H1 (cell line): ENCODE results near the gene LHFPL6. TPM values are rescaled to one million over a fixed set of nuclear protein-coding genes. Genes with fewer than 3 reads are reported as not detected.

Source experiments
- CTCF ChIA-PET: fragments of 300-600 bp; sonication (Branson Sonifier 250); formaldehyde crosslinking; loops from one replicate; lab custom pipeline; 2021; ENCODE audit not compliant: partially characterized antibody; lab: Charles Lee
- POLR2A ChIA-PET: fragments of 300-600 bp; sonication (Branson Sonifier 250); formaldehyde crosslinking; loops from one replicate; lab custom pipeline; 2021; ENCODE audit warnings: inconsistent platforms; ENCODE audit not compliant: partially characterized antibody; lab: Charles Lee
- DNase-seq, 2 experiments: peaks; one replicate each; pipeline versions ENCODE4 v3.0.0 to v3.0.0-alpha.2; 2010 to 2022; ENCODE audit warnings: low spot score in 2 of 2, low read depth in 1 of 2, mixed read lengths in 1 of 2
- FAIRE-seq: peaks from 2 replicates; lab custom pipeline; 2011; peaks lifted over from hg19 to GRCh38; lab: Jason Lieb, UNC
- H2AFZ ChIP-seq: 2 replicates; pipeline ENCODE4 v1.8.1; 2012; ENCODE audit warnings: low read length, inconsistent platforms
- H2AK5ac ChIP-seq: 2 replicates; pipeline ENCODE4 v1.6.1; 2013; ENCODE audit warnings: low read depth, low read length
- H2BK120ac ChIP-seq: replicated peaks from 2 replicates; pipeline ENCODE3; 2013; ENCODE audit warnings: low read depth, low read length, inconsistent platforms
- H2BK12ac ChIP-seq: 2 replicates; pipeline ENCODE4 v1.6.1; 2013; ENCODE audit warnings: low read depth, low read length
- H2BK15ac ChIP-seq: 2 replicates; pipeline ENCODE4 v1.6.1; 2013; ENCODE audit warnings: low read length
- H2BK20ac ChIP-seq: 2 replicates; pipeline ENCODE4 v1.6.1; 2013; ENCODE audit warnings: low read length
- H2BK5ac ChIP-seq: 2 replicates; pipeline ENCODE4 v1.6.1; 2013; ENCODE audit warnings: low read depth, low read length
- H3K14ac ChIP-seq: 2 replicates; pipeline ENCODE4 v1.6.1; 2013; ENCODE audit warnings: inconsistent platforms; ENCODE audit not compliant: insufficient read length
- H3K18ac ChIP-seq: 2 replicates; pipeline ENCODE4 v1.6.1; 2013; ENCODE audit warnings: low read length; ENCODE audit errors: extremely low read depth
- H3K23ac ChIP-seq: 2 replicates; pipeline ENCODE4 v1.6.1; 2013; ENCODE audit warnings: inconsistent platforms; ENCODE audit not compliant: insufficient read length
- H3K23me2 ChIP-seq: 2 replicates; pipeline ENCODE4 v1.6.1; 2013; ENCODE audit warnings: low read depth, low read length
- H3K27ac ChIP-seq: 2 replicates; pipeline ENCODE4 v1.6.1; 2011; ENCODE audit warnings: low read depth, low read length, inconsistent platforms
- H3K27me3 ChIP-seq, 4 experiments: replicated peaks in 1 of 4; 1 replicate in 1 of 4; 2 replicates in 3 of 4; pipeline versions ENCODE4 v1.6.1 to v1.8.1; 2011 to 2013; ENCODE audit warnings: low read length in 3 of 4, mild to moderate bottlenecking in 3 of 4, inconsistent platforms in 2 of 4, mixed read lengths in 2 of 4, moderate library complexity in 1 of 4; ENCODE audit not compliant: control insufficient read depth in 3 of 4, insufficient read depth in 3 of 4; ENCODE audit errors: extremely low read depth in 1 of 4
- H3K36me3 ChIP-seq, 4 experiments: 2 replicates each; pipeline versions ENCODE4 v1.6.1 to v1.8.1; 2011 to 2013; ENCODE audit warnings: mild to moderate bottlenecking in 4 of 4, low read length in 3 of 4, moderate library complexity in 2 of 4, control low read depth in 1 of 4, inconsistent platforms in 1 of 4; ENCODE audit not compliant: insufficient read depth in 4 of 4, control insufficient read depth in 2 of 4
- H3K4ac ChIP-seq: replicated peaks from 2 replicates; pipeline ENCODE3; 2013; ENCODE audit warnings: low read length, low read depth, mixed read lengths, inconsistent platforms; ENCODE audit not compliant: insufficient read length
- H3K4me1 ChIP-seq, 4 experiments: replicated peaks in 1 of 4; 1 replicate in 1 of 4; 2 replicates in 3 of 4; pipeline versions ENCODE4 v1.6.1 to v1.8.1; 2011 to 2013; ENCODE audit warnings: low read length in 3 of 4, inconsistent platforms in 2 of 4, mixed read lengths in 1 of 4; ENCODE audit not compliant: insufficient read depth in 4 of 4, control insufficient read depth in 3 of 4
- H3K4me2 ChIP-seq, 2 experiments: 2 replicates each; pipeline versions ENCODE4 v1.6.1 to v1.8.1; 2011 to 2013; ENCODE audit warnings: low read depth in 2 of 2, low read length in 2 of 2, control low read depth in 1 of 2, inconsistent platforms in 1 of 2, mild to moderate bottlenecking in 1 of 2; ENCODE audit not compliant: insufficient read depth in 1 of 2
- H3K4me3 ChIP-seq, 4 experiments: fragments of 200-600, 300-600 bp in 1 of 4; sonication (generic), shearing (Covaris generic), sonication (Bioruptor Twin) in 1 of 4; 2 replicates each; pipeline versions ENCODE4 v1.5.1 to v1.8.1; 2011 to 2016; ENCODE audit warnings: low read length in 4 of 4, low read depth in 3 of 4, control low read depth in 2 of 4, inconsistent platforms in 2 of 4, mild to moderate bottlenecking in 2 of 4, mixed read lengths in 1 of 4, moderate library complexity in 1 of 4; ENCODE audit not compliant: insufficient read depth in 2 of 4; ENCODE audit errors: extremely low read depth in 1 of 4
- H3K56ac ChIP-seq: replicated peaks from 2 replicates; pipeline ENCODE3; 2013; ENCODE audit warnings: low read depth, mild to moderate bottlenecking, mixed read lengths, low read length, inconsistent platforms; ENCODE audit not compliant: insufficient read length
- H3K79me1 ChIP-seq: 2 replicates; pipeline ENCODE4 v1.6.1; 2013; ENCODE audit warnings: low read depth, low read length, control low read depth
- H3K79me2 ChIP-seq, 2 experiments: 2 replicates each; pipeline versions ENCODE4 v1.6.1 to v1.8.1; 2012 to 2013; ENCODE audit warnings: low read length in 2 of 2, mild to moderate bottlenecking in 2 of 2, inconsistent platforms in 1 of 2; ENCODE audit not compliant: insufficient read depth in 2 of 2, control insufficient read depth in 1 of 2
- H3K9ac ChIP-seq, 4 experiments: replicated peaks in 1 of 4; 1 replicate in 1 of 4; 2 replicates in 3 of 4; pipeline versions ENCODE4 v1.6.1 to v1.8.1; 2011 to 2013; ENCODE audit warnings: low read depth in 3 of 4, low read length in 3 of 4, control low read depth in 2 of 4, mild to moderate bottlenecking in 2 of 4, moderate library complexity in 2 of 4, inconsistent platforms in 1 of 4; ENCODE audit errors: extremely low read depth in 1 of 4
- H3K9me3 ChIP-seq, 2 experiments: 2 replicates each; pipeline versions ENCODE4 v1.6.1 to v1.8.1; 2012 to 2013; ENCODE audit warnings: mild to moderate bottlenecking in 2 of 2, moderate library complexity in 2 of 2, control low read depth in 1 of 2, inconsistent platforms in 1 of 2, low read depth in 1 of 2, low read length in 1 of 2, mixed read lengths in 1 of 2; ENCODE audit not compliant: insufficient read depth in 2 of 2
- H4K20me1 ChIP-seq, 2 experiments: replicated peaks in 1 of 2; 2 replicates each; pipeline versions ENCODE3 to v1.8.1; 2011 to 2013; ENCODE audit warnings: inconsistent platforms in 2 of 2, low read length in 2 of 2, mild to moderate bottlenecking in 1 of 2; ENCODE audit not compliant: insufficient read depth in 2 of 2, control insufficient read depth in 1 of 2
- H4K5ac ChIP-seq: 2 replicates; pipeline ENCODE4 v1.6.1; 2013; ENCODE audit warnings: low read length, low read depth, mixed read lengths, inconsistent platforms; ENCODE audit not compliant: insufficient read length
- H4K8ac ChIP-seq: 2 replicates; pipeline ENCODE4 v1.8.0; 2013; ENCODE audit warnings: mild to moderate bottlenecking, moderate library complexity, low read length, inconsistent platforms; ENCODE audit not compliant: insufficient read depth; ENCODE audit errors: extremely low read depth
- H4K91ac ChIP-seq: replicated peaks from 2 replicates; pipeline ENCODE3; 2013; ENCODE audit warnings: low read length, mixed read lengths, inconsistent platforms; ENCODE audit not compliant: insufficient read length
- ATF3 ChIP-seq: IDR thresholded peaks from 2 replicates; pipeline ENCODE4 v1.6.1; 2011; ENCODE audit warnings: low read depth, mild to moderate bottlenecking, low read length; ENCODE audit not compliant: insufficient read depth
- BRCA1 ChIP-seq: IDR thresholded peaks from 2 replicates; pipeline ENCODE4 v1.6.1; 2012; ENCODE audit warnings: low read depth, low read length, improper control_type of control experiment
- CBX8 ChIP-seq: fragments of 300-800, 300-1000 bp; sonication (generic); IDR thresholded peaks from 2 replicates; pipeline ENCODE4 v1.7.1; 2016; ENCODE audit warnings: low read depth, low read length, borderline replicate concordance
- EZH2 ChIP-seq: fragments of 200-600 bp; sonication (generic); IDR thresholded peaks from 2 replicates; pipeline ENCODE4 v1.7.1; 2012; ENCODE audit warnings: low read depth, mild to moderate bottlenecking, moderate library complexity, low read length, inconsistent platforms; ENCODE audit not compliant: severe bottlenecking
- GABPA ChIP-seq: IDR thresholded peaks from 2 replicates; pipeline ENCODE4 v1.6.1; 2011; ENCODE audit warnings: mild to moderate bottlenecking, low read length, moderate library complexity, borderline replicate concordance; ENCODE audit not compliant: insufficient read depth
- HDAC6 ChIP-seq: IDR thresholded peaks from one replicate; pipeline ENCODE4 v1.7.1; 2012; ENCODE audit warnings: low read depth, mild to moderate bottlenecking, inconsistent platforms, low read length, moderate library complexity
- JUN ChIP-seq: IDR thresholded peaks from 2 replicates; pipeline ENCODE4 v1.6.1; 2011; ENCODE audit warnings: low read depth, mild to moderate bottlenecking, improper control_type of control experiment, low read length
- PHF8 ChIP-seq: fragments of 200-600 bp; sonication (generic); conservative IDR thresholded peaks from 2 replicates; pipeline ENCODE4 v1.7.1; 2012; ENCODE audit warnings: low read depth, mild to moderate bottlenecking, inconsistent platforms, low read length, moderate library complexity
- RBBP5 ChIP-seq: IDR thresholded peaks from 2 replicates; pipeline ENCODE4 v1.7.1; 2012; ENCODE audit warnings: low read depth, mild to moderate bottlenecking, inconsistent platforms, low read length, moderate library complexity, borderline replicate concordance
- SP1 ChIP-seq: IDR thresholded peaks from 2 replicates; pipeline ENCODE4 v1.6.1; 2011; ENCODE audit warnings: low read depth, low read length
- SP4 ChIP-seq: IDR thresholded peaks from 2 replicates; pipeline ENCODE4 v1.6.1; 2012; ENCODE audit warnings: low read length, inconsistent platforms
- SUZ12 ChIP-seq: fragments of 200-600 bp; sonication (generic); IDR thresholded peaks from 2 replicates; pipeline ENCODE4 v1.6.1; 2012; ENCODE audit warnings: mild to moderate bottlenecking, inconsistent platforms, low read length, moderate library complexity, mixed read lengths
- polyA plus RNA-seq, 7 experiments: library from polyadenylated mRNA; depleted of rRNA in 3 of 7; stranded (reverse) in 5 of 7; unstranded in 2 of 7; fragments of >200 nt in 5 of 7; fragments of 200-250 nt in 2 of 7; gene quantifications; 1 replicate in 5 of 7; 2 replicates in 1 of 7; 4 replicates in 1 of 7; pipeline versions ENCODE4 v1.2.1 to v1.2.3, GENCODE V29; 2011 to 2013; ENCODE audit warnings: missing spikeins in 2 of 7, mixed read lengths in 2 of 7
- total RNA-seq: library from RNA; stranded (reverse); fragmentation: NEBNext Ultra II Directional; extraction: Animal tissue kit (Norgen Biotek cat#: 25700); gene quantifications from 2 replicates; pipeline ENCODE4 v1.2.1, GENCODE V29; 2021

The LHFPL6 gene
- total and polyA plus RNA-seq, 2 of the 8 experiments (the other 6 are each of a cell fraction or from before 2014, with no cell fraction given): 7.6 to 17.0 TPM

DNA sequence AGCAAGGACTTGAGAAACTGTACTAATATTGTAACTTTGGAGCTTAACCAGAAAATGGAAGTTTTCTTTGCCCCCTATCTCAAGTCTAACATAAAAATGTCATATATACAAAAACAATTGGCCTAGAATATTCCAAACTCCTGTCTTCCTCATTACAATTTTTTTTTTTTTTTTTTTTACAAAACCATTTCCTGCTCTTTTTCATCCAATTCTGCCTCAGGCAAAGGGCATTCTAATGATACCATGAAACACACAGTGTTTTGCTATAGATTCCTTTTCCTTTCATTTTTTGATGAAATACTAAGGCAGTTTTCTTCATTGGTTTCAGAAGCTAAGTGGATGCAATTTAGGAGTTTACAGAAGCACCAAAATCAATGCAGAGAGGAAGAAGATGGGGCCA, 119.7 kb downstream of the LHFPL6 start:
- H4K20me1 ChIP-seq: no peaks in the 10 kb centered on the region
- H3K18ac ChIP-seq: no peak overlapping the region
- POLR2A ChIA-PET: no interaction called here
- no peak overlapping the region for H2BK120ac ChIP-seq
- H3K4me1 ChIP-seq: peaks cover 7 to 16% (median 11%) of the 10 kb centered on the region in 4 experiments; a peak in 5 of 7 replicates
- H4K5ac ChIP-seq: no peak overlapping the region
- FAIRE-seq (no peak), DNase-seq (no peak)
- H3K56ac ChIP-seq: no peak overlapping the region
- H3K14ac ChIP-seq: no peak overlapping the region
- no peaks in the 10 kb centered on the region for H3K79me2 ChIP-seq
- no peak overlapping the region for H3K4me3 ChIP-seq
- no peak overlapping the region for H3K27ac ChIP-seq
- H2BK20ac ChIP-seq: no peak overlapping the region
- no peak overlapping the region for H3K23ac ChIP-seq
- no peaks in the 10 kb centered on the region for H3K27me3 ChIP-seq
- H2AK5ac ChIP-seq: no peak overlapping the region
- no peak overlapping the region for H3K4me2 ChIP-seq
- no peak overlapping the region for H3K4ac ChIP-seq
- CTCF ChIA-PET: interaction anchor here (0.5 kb wide), 1 partner anchor 82 kb away, joined by 3 read pairs; no protein-coding TSS in a partner anchor
- H2BK15ac ChIP-seq: no peak overlapping the region
- H4K91ac ChIP-seq: no peak overlapping the region
- H3K36me3 ChIP-seq: no peaks in the 10 kb centered on the region
- H3K79me1 ChIP-seq: no peaks in the 10 kb centered on the region
- no peak overlapping the region for H2AFZ ChIP-seq
- TF ChIP-seq HDAC6: no peak
- no peak for TF ChIP-seq RBBP5
- no peak for TF ChIP-seq PHF8
- no peak for TF ChIP-seq EZH2
- TF ChIP-seq BRCA1: no peak
- no peak for TF ChIP-seq ATF3
- no peak for TF ChIP-seq SP4
- no peak for TF ChIP-seq GABPA
- no peak for TF ChIP-seq SP1
- TF ChIP-seq JUN: no peak
- TF ChIP-seq SUZ12: no peak
- no peak for TF ChIP-seq CBX8
- TF ChIP-seq, all 59 proteins: peak for 0
- H3K9me3 ChIP-seq: no peaks in the 10 kb centered on the region
- H3K9ac ChIP-seq: no peak overlapping the region
- no peak overlapping the region for H2BK5ac ChIP-seq
- H3K23me2 ChIP-seq: no peaks in the 10 kb centered on the region
- no peak overlapping the region for H4K8ac ChIP-seq
- H2BK12ac ChIP-seq: no peak overlapping the region
